H1 (cell line): Measurements from ENCODE around the gene LAMTOR3. TPM values are rescaled to one million over a fixed set of nuclear protein-coding genes. Genes with fewer than 3 reads are reported as not detected.

Experiments
- CHD7 ChIP-seq: fragments of 300-600 bp; sonication (generic); IDR thresholded peaks from 2 replicates; pipeline ENCODE4 v1.7.1; 2012; ENCODE audit warnings: low read length, moderate library complexity, mild to moderate bottlenecking, inconsistent platforms; ENCODE audit not compliant: insufficient replicate concordance
- SP1 ChIP-seq: IDR thresholded peaks from 2 replicates; pipeline ENCODE4 v1.6.1; 2011; ENCODE audit warnings: low read depth, low read length
- TEAD4 ChIP-seq: IDR thresholded peaks from 2 replicates; pipeline ENCODE4 v1.6.1; 2012; ENCODE audit warnings: low read depth, low read length, inconsistent platforms, mixed read lengths
- polyA plus RNA-seq, 7 experiments: library from polyadenylated mRNA; depleted of rRNA in 3 of 7; stranded (reverse) in 5 of 7; unstranded in 2 of 7; fragments of >200 nt in 5 of 7; fragments of 200-250 nt in 2 of 7; gene quantifications; 1 replicate in 5 of 7; 2 replicates in 1 of 7; 4 replicates in 1 of 7; pipeline versions ENCODE4 v1.2.1 to v1.2.3, GENCODE V29; 2011 to 2013; ENCODE audit warnings: missing spikeins in 2 of 7, mixed read lengths in 2 of 7
- total RNA-seq: library from RNA; stranded (reverse); fragmentation: NEBNext Ultra II Directional; extraction: Animal tissue kit (Norgen Biotek cat#: 25700); gene quantifications from 2 replicates; pipeline ENCODE4 v1.2.1, GENCODE V29; 2021

The LAMTOR3 gene
- total and polyA plus RNA-seq, 2 of the 8 experiments (the other 6 are each of a cell fraction or from before 2014, with no cell fraction given) = 25.1 to 34.4 TPM

GRCh38 chr4:99847362-99847976 is 46.8 kb downstream of the LAMTOR3 start (continued):
- TF ChIP-seq CHD7 (no peak), TEAD4 (no peak), SP1 (no peak)
- TF ChIP-seq, all 59 proteins: peak for 0
